HCT116 (cell line): ENCODE measurements around the gene PARVG. TPM values are rescaled to one million over a fixed set of nuclear protein-coding genes. Genes with fewer than 3 reads are reported as not detected.

Source experiments
- ATAC-seq: fragments of 200-7000 bp; cut with Tn5 transposase; 2 replicates; pipeline ENCODE4 v1.9.1; 2020; ENCODE audit warnings: mild to moderate bottlenecking, moderate library complexity
- BruUV-seq: library from RNA; stranded (reverse); fragments of 400-500 nt; replicated peaks from 2 replicates; lab custom pipeline; 2021; lab: Mats Ljungman, UMichigan
- CTCF ChIA-PET: fragments of 300-600 bp; sonication (Branson Sonifier 250); formaldehyde crosslinking; loops from one replicate; lab custom pipeline; 2021; ENCODE audit warnings: antibody characterized with exemption; lab: Charles Lee
- POLR2A ChIA-PET: fragments of 300-600, 350-600 bp; sonication (Branson Sonifier 250); formaldehyde crosslinking; loops from one replicate; lab custom pipeline; 2021; ENCODE audit warnings: antibody characterized with exemption; lab: Charles Lee
- RAD21 ChIA-PET, 2 experiments: fragments of 300-600 bp; sonication (Branson Sonifier 250); formaldehyde crosslinking; loops; one replicate each; lab custom pipeline; 2023; ENCODE audit warnings: low total read pairs in 2 of 2; ENCODE audit not compliant: uncharacterized antibody in 2 of 2, unreplicated experiment in 2 of 2, low non-redundant PET in 1 of 2; lab: Charles Lee
- DNase-seq: peaks from one replicate; pipeline ENCODE4 v3.0.0-alpha.2; 2010; ENCODE audit warnings: low read depth, low spot score
- H2AFZ ChIP-seq: fragments of 200-600 bp; shearing (Covaris generic), sonication (generic); 2 replicates; pipeline ENCODE4 v1.6.1; 2017; ENCODE audit warnings: low read depth, mixed run types, mixed read lengths, antibody characterized with exemption, low read length; ENCODE audit not compliant: poor library complexity, severe bottlenecking
- H3K27ac ChIP-seq: 2 replicates; pipeline ENCODE4 v1.5.1; 2012; ENCODE audit warnings: low read depth, low read length
- H3K27me3 ChIP-seq: fragments of 200-600 bp; sonication (generic); 2 replicates; pipeline ENCODE4 v1.6.1; 2016; ENCODE audit warnings: mixed run types, low read length, mixed read lengths; ENCODE audit not compliant: insufficient read depth
- H3K36me3 ChIP-seq, 2 experiments: fragments of 200-500 bp in 1 of 2; fragments of 200-600 bp in 1 of 2; sonication (Bioruptor generic) in 1 of 2; sonication (generic) in 1 of 2; 2 replicates each; pipeline versions ENCODE4 v1.5.1 to v1.6.1; 2014 to 2016; ENCODE audit warnings: low read length in 2 of 2, inconsistent platforms in 1 of 2, mixed read lengths in 1 of 2, mixed run types in 1 of 2; ENCODE audit not compliant: insufficient read depth in 2 of 2, control insufficient read depth in 1 of 2
- H3K4me1 ChIP-seq, 2 experiments: fragments of 200-600 bp in 1 of 2; sonication (generic) in 1 of 2; 2 replicates each; pipeline versions ENCODE4 v1.5.1 to v1.6.1; 2012 to 2017; ENCODE audit warnings: low read length in 2 of 2, inconsistent platforms in 1 of 2, mild to moderate bottlenecking in 1 of 2, mixed read lengths in 1 of 2, mixed run types in 1 of 2, moderate library complexity in 1 of 2; ENCODE audit not compliant: insufficient read depth in 2 of 2, control insufficient read depth in 1 of 2
- H3K4me2 ChIP-seq: fragments of 200-600 bp; sonication (generic); 2 replicates; pipeline ENCODE4 v1.6.1; 2017; ENCODE audit warnings: mixed run types, low read length, mixed read lengths
- H3K4me3 ChIP-seq, 2 experiments: fragments of 200-600 bp in 1 of 2; sonication (generic) in 1 of 2; replicated peaks in 1 of 2; 2 replicates each; pipeline ENCODE4 v1.5.1; 2011 to 2016; ENCODE audit warnings: low read length in 2 of 2, control low read depth in 1 of 2, low read depth in 1 of 2, mild to moderate bottlenecking in 1 of 2, mixed read lengths in 1 of 2, mixed run types in 1 of 2
- H3K79me2 ChIP-seq: fragments of 200-600 bp; sonication (generic); 2 replicates; pipeline ENCODE4 v1.6.1; 2017; ENCODE audit warnings: mild to moderate bottlenecking, mixed run types, low read length, moderate library complexity, mixed read lengths; ENCODE audit not compliant: insufficient read depth
- H3K9ac ChIP-seq: fragments of 200-600 bp; sonication (generic); 2 replicates; pipeline ENCODE4 v1.6.1; 2016; ENCODE audit warnings: low read length, mixed read lengths
- H3K9me2 ChIP-seq: fragments of 200-600 bp; sonication (generic), shearing (Covaris generic); 2 replicates; pipeline ENCODE4 v1.6.1; 2017; ENCODE audit warnings: mixed run types, mild to moderate bottlenecking, moderate library complexity; ENCODE audit not compliant: insufficient read depth
- H3K9me3 ChIP-seq, 2 experiments: fragments of 200-500 bp in 1 of 2; fragments of 200-600 bp in 1 of 2; sonication (Bioruptor generic) in 1 of 2; sonication (generic) in 1 of 2; 2 replicates each; pipeline ENCODE4 v1.6.1; 2014 to 2017; ENCODE audit warnings: low read length in 2 of 2, mixed read lengths in 2 of 2, inconsistent platforms in 1 of 2, low read depth in 1 of 2, mild to moderate bottlenecking in 1 of 2, mixed run types in 1 of 2, moderate library complexity in 1 of 2; ENCODE audit not compliant: control insufficient read depth in 1 of 2, insufficient read depth in 1 of 2
- H4K20me1 ChIP-seq: fragments of 200-600 bp; sonication (generic), shearing (Covaris generic); 2 replicates; pipeline ENCODE4 v1.6.1; 2017; ENCODE audit warnings: mixed run types, mild to moderate bottlenecking, moderate library complexity; ENCODE audit not compliant: insufficient read depth
- EGR1 ChIP-seq: IDR thresholded peaks from 2 replicates; pipeline ENCODE4 v1.6.1; 2012; ENCODE audit warnings: low read depth
- SP1 ChIP-seq: IDR thresholded peaks from 2 replicates; pipeline ENCODE4 v1.6.1; 2012; ENCODE audit warnings: low read depth
- YY1 ChIP-seq: IDR thresholded peaks from 2 replicates; pipeline ENCODE4 v1.6.1; 2011; ENCODE audit warnings: low read length, low read depth, moderate library complexity, mild to moderate bottlenecking; ENCODE audit not compliant: insufficient replicate concordance; ENCODE audit errors: extremely low read depth
- intact Hi-C: fragments of 100-400 bp; cut with micrococcal nuclease; formaldehyde crosslinking; loops from 2 replicates; pipeline ENCODE4 v1.10.0; 2022
- total RNA-seq: library from RNA; stranded (reverse); gene quantifications from one replicate; pipeline ENCODE4 v1.2.1, GENCODE V29; 2021; ENCODE audit not compliant: unreplicated experiment

Gene PARVG
- total RNA-seq, 1 experiment from 2014 or later: 0.57 TPM

GRCh38 chr22:44136112-44136511 is 44.6 kb upstream of the PARVG start:
- no peak overlapping the region for H3K9ac ChIP-seq
- ChIA-PET CTCF (no interaction called here), RAD21 (no interaction called here), POLR2A (no interaction called here)
- H2AFZ ChIP-seq: no peak overlapping the region
- no peak overlapping the region for H3K4me3 ChIP-seq
- peaks cover 0 to 12% of the 10 kb centered on the region in 2 experiments; a peak in 2 of 4 replicates for H3K4me1 ChIP-seq
- no peaks in the 10 kb centered on the region for H3K36me3 ChIP-seq
- H3K27me3 ChIP-seq: no peaks in the 10 kb centered on the region
- no peak overlapping the region for H3K4me2 ChIP-seq
- intact Hi-C loops: no loop called here
- no TSS peak for BruUV-seq
- no peaks in the 10 kb centered on the region for H4K20me1 ChIP-seq
- H3K9me2 ChIP-seq: no peaks in the 10 kb centered on the region
- ATAC-seq (no peak), DNase-seq (no peak)
- TF ChIP-seq SP1: no peak
- H3K27ac ChIP-seq: no peak overlapping the region
- no peaks in the 10 kb centered on the region for H3K9me3 ChIP-seq
- no peaks in the 10 kb centered on the region for H3K79me2 ChIP-seq

- Histone ChIP-seq H3K9me2 (no peaks in the 10 kb centered on the region), H3K4me3 (no peak overlapping the region), H3K9me3 (no peaks in the 10 kb centered on the region), H3K4me2 (no peak overlapping the region), H3K27ac (no peak overlapping the region), H3K27me3 (no peaks in the 10 kb centered on the region), H3K9ac (no peak overlapping the region), H3K4me1 (peaks cover 0 to 12% of the 10 kb centered on the region in 2 experiments; a peak in 2 of 4 replicates), H3K79me2 (no peaks in the 10 kb centered on the region), H2AFZ (no peak overlapping the region), H3K36me3 (no peaks in the 10 kb centered on the region)
- no TSS peak for BruUV-seq
- ChIA-PET CTCF (no interaction called here), RAD21 (no interaction called here)
- intact Hi-C loops: no loop called here
- DNase-seq: no peak
- TF ChIP-seq YY1 (no peak), EGR1 (no peak)
- TF ChIP-seq, all 23 proteins: peak for 0
- no peaks in the 10 kb centered on the region for H4K20me1 ChIP-seq
- POLR2A ChIA-PET: no interaction called here
- no peak for ATAC-seq
Measured at GRCh38 chr22:44136786-44137185, 43.9 kb upstream of the PARVG start.
